Measurements from ENCODE around the gene MPP7. TPM values are rescaled to one million over a fixed set of nuclear protein-coding genes. Genes with fewer than 3 reads are reported as not detected.

The MPP7 gene
- total RNA-seq, 1 experiment from 2014 or later: 79.4 TPM

DNA sequence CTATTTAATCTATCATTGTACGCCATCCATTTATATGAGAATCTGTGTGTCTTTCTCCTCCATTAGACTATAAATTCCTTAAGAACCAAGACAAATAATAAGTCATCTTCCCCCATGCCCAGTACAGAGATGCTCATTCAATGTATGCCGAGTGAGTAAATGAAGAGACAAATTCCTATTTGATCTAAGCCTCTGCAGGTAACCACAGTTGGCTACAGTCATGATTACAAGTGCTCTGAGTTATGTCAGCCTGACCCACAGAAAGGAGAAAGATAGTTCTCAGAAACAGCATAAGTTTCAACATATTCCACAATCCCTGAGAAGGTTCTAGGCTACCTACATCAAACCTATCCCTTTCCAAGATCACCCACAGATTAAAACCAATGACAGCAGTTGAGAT is 46.1 kb downstream of the MPP7 start:
- ChIA-PET POLR2A (no interaction called here), CTCF (no interaction called here)
- intact Hi-C loops (cut with micrococcal nuclease; ENCODE audit: unreplicated experiment): no loop called here
- Histone ChIP-seq H3K4me1 (0 out of 2 replicates have a peak, but pooled peaks cover 4% of the 10 kb centered on the region), H3K4me3 (ENCODE audit: low read depth, low read length) (no peak overlapping the region), H3K27me3 (replicated peaks; ENCODE audit: control insufficient read depth, insufficient read depth, low read length) (no peaks in the 10 kb centered on the region), H3K9me3 (no peaks in the 10 kb centered on the region), H3K36me3 (ENCODE audit: control insufficient read depth, insufficient read depth, low read length) (no peaks in the 10 kb centered on the region)
- Mint-ChIP-seq H3K9me3 (ENCODE audit: unreplicated experiment) (no peaks in the 10 kb centered on the region), H3K4me3 (ENCODE audit: unreplicated experiment) (no peak overlapping the region), H3K4me1 (ENCODE audit: low read depth, unreplicated experiment) (peaks cover 25% of the 10 kb centered on the region), H3K27me3 (ENCODE audit: insufficient read depth, unreplicated experiment) (no peaks in the 10 kb centered on the region), H3K27ac (ENCODE audit: unreplicated experiment) (no peak overlapping the region), H3K36me3 (ENCODE audit: insufficient read depth, unreplicated experiment) (peaks cover 7% of the 10 kb centered on the region)
- TF ChIP-seq CTCF (IDR thresholded peaks at IDR 0.05; ENCODE audit: insufficient read depth in 1 of 2, low read depth in 1 of 2, low read length in 1 of 2, severe bottlenecking in 1 of 2, unreplicated experiment in 1 of 2): no peak
- BruUV-seq (replicated peaks): no TSS peak
- no peak for DNase-seq

GRCh38 chr10:28254290-28254985 is 48.4 kb downstream of the MPP7 start:
- CTCF ChIA-PET: interaction anchor here (1.1 to 1.5 kb wide), 3 partner anchors 49 to 139 kb away, joined by 3 to 7 read pairs (median 6); partner anchors contain the start of gene MPP7
- Mint-ChIP-seq H3K4me3 (ENCODE audit: unreplicated experiment) (no peak overlapping the region), H3K27me3 (ENCODE audit: insufficient read depth, unreplicated experiment) (no peaks in the 10 kb centered on the region), H3K27ac (ENCODE audit: unreplicated experiment) (no peak overlapping the region), H3K4me1 (ENCODE audit: low read depth, unreplicated experiment) (peaks cover 21% of the 10 kb centered on the region), H3K36me3 (ENCODE audit: insufficient read depth, unreplicated experiment) (peaks cover 7% of the 10 kb centered on the region), H3K9me3 (ENCODE audit: unreplicated experiment) (no peaks in the 10 kb centered on the region)
- no peak for DNase-seq
- Histone ChIP-seq H3K4me3 (ENCODE audit: low read depth, low read length) (no peak overlapping the region), H3K9me3 (no peaks in the 10 kb centered on the region), H3K4me1 (0 out of 2 replicates have a peak, but pooled peaks cover 4% of the 10 kb centered on the region), H3K36me3 (ENCODE audit: control insufficient read depth, insufficient read depth, low read length) (no peaks in the 10 kb centered on the region), H3K27me3 (replicated peaks; ENCODE audit: control insufficient read depth, insufficient read depth, low read length) (no peaks in the 10 kb centered on the region)
- TF ChIP-seq CTCF (IDR thresholded peaks at IDR 0.05; ENCODE audit: insufficient read depth in 1 of 2, low read depth in 1 of 2, low read length in 1 of 2, severe bottlenecking in 1 of 2, unreplicated experiment in 1 of 2): no peak
- POLR2A ChIA-PET: no interaction called here
- BruUV-seq (replicated peaks): no TSS peak
- intact Hi-C loops (cut with micrococcal nuclease; ENCODE audit: unreplicated experiment): no loop called here

DNA sequence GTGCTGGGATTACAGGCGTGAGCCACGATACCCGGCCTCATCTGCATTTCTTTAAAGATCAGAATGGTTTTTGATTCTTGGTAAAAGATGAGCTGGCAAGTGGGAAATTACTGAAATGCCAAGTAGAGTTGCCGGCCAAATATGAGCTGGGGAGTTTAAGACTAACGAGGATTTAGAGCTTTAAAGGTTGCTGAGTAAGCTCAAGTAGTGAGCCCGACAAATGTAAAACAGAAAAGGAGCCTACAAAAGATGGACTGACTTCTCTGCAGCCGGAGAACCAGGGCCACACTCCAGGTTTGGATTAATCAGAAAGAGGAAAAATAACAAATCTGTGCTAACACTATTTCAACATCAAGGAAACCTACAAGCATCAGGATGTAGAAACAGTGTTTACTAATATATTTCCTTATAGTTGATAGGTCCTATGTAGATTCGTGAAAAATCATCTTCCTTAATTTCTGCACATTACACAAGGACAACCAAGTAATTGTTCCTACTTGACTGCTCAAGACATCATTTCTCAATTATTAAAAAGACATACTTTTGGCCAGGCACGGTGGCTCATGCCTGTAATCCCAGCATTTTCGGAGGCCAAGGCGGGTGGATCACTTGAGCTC is 49.6 kb downstream of the MPP7 start:
- no peak overlapping the region for H3K27ac Mint-ChIP-seq (ENCODE audit: unreplicated experiment)
- H3K27me3 ChIP-seq (replicated peaks; ENCODE audit: control insufficient read depth, insufficient read depth, low read length): no peaks in the 10 kb centered on the region
- no peaks in the 10 kb centered on the region for H3K36me3 ChIP-seq (ENCODE audit: control insufficient read depth, insufficient read depth, low read length)
- H3K4me1 Mint-ChIP-seq (ENCODE audit: low read depth, unreplicated experiment): peaks cover 21% of the 10 kb centered on the region
- H3K9me3 Mint-ChIP-seq (ENCODE audit: unreplicated experiment): no peaks in the 10 kb centered on the region
- intact Hi-C loops (cut with micrococcal nuclease; ENCODE audit: unreplicated experiment): no loop called here
- no TSS peak for BruUV-seq (replicated peaks)
- H3K27me3 Mint-ChIP-seq (ENCODE audit: insufficient read depth, unreplicated experiment): no peaks in the 10 kb centered on the region
- H3K36me3 Mint-ChIP-seq (ENCODE audit: insufficient read depth, unreplicated experiment): peaks cover 7% of the 10 kb centered on the region
- CTCF ChIA-PET: interaction anchor here (0.6 to 1.7 kb wide), 5 partner anchors 10 to 140 kb away, joined by 3 to 11 read pairs (median 6); partner anchors contain the start of gene MPP7
- no peaks in the 10 kb centered on the region for H3K9me3 ChIP-seq
- no peak for DNase-seq
- POLR2A ChIA-PET: no interaction called here
- no peak overlapping the region for H3K4me3 ChIP-seq (ENCODE audit: low read depth, low read length)
- 0 out of 2 replicates have a peak, but pooled peaks cover 4% of the 10 kb centered on the region for H3K4me1 ChIP-seq
- no peak for TF ChIP-seq CTCF (IDR thresholded peaks at IDR 0.05; ENCODE audit: insufficient read depth in 1 of 2, low read depth in 1 of 2, low read length in 1 of 2, severe bottlenecking in 1 of 2, unreplicated experiment in 1 of 2)
- no peak overlapping the region for H3K4me3 Mint-ChIP-seq (ENCODE audit: unreplicated experiment)

Small RNA genes within 50 kb of the gene (microRNA-seq; reads per million reads assigned to microRNA genes)
- not detected for gene MIR8086

Other genes with a start within 250 kb of the MPP7 start
- 196 TPM in 2 replicates for gene WAC, start 230.1 kb upstream of the MPP7 start, total RNA-seq (2022)